Astrocyte (in vitro differentiated cells and primary cell): ENCODE results near the gene BICD1. TPM values are rescaled to one million over a fixed set of nuclear protein-coding genes. Genes with fewer than 3 reads are reported as not detected.

Source experiments
- DNase-seq: peaks from one replicate; pipeline ENCODE4 v3.0.0-alpha.2; 2010; ENCODE audit warnings: low read depth
- FAIRE-seq: peaks from 2 replicates; lab custom pipeline; 2011; peaks lifted over from hg19 to GRCh38; lab: Jason Lieb, UNC
- H2AFZ ChIP-seq: 2 replicates; pipeline ENCODE4 v1.6.0; 2012; ENCODE audit warnings: low read depth, low read length, inconsistent platforms
- H3K27ac ChIP-seq: 2 replicates; pipeline ENCODE4 v1.5.1; 2011; ENCODE audit warnings: low read depth, low read length, inconsistent platforms
- H3K27me3 ChIP-seq: 2 replicates; pipeline ENCODE4 v1.6.0; 2011; ENCODE audit warnings: low read length, inconsistent platforms; ENCODE audit not compliant: insufficient read depth
- H3K36me3 ChIP-seq: 2 replicates; pipeline ENCODE4 v1.5.1; 2011; ENCODE audit warnings: low read length, inconsistent platforms; ENCODE audit not compliant: insufficient read depth
- H3K4me1 ChIP-seq: 2 replicates; pipeline ENCODE4 v1.5.1; 2011; ENCODE audit warnings: low read length, inconsistent platforms; ENCODE audit not compliant: insufficient read depth
- H3K4me2 ChIP-seq: 2 replicates; pipeline ENCODE4 v1.6.0; 2012; ENCODE audit warnings: low read length, inconsistent platforms
- H3K4me3 ChIP-seq: 2 replicates; pipeline ENCODE4 v1.5.1; 2011; ENCODE audit warnings: low read depth, mild to moderate bottlenecking, low read length, inconsistent platforms; ENCODE audit not compliant: insufficient read depth
- H3K79me2 ChIP-seq: 2 replicates; pipeline ENCODE4 v1.6.0; 2012; ENCODE audit warnings: mild to moderate bottlenecking, low read length, inconsistent platforms; ENCODE audit not compliant: insufficient read depth
- H3K9ac ChIP-seq: 2 replicates; pipeline ENCODE4 v1.6.0; 2012; ENCODE audit warnings: mild to moderate bottlenecking, low read length, inconsistent platforms
- H3K9me3 ChIP-seq: 2 replicates; pipeline ENCODE4 v1.5.1; 2012; ENCODE audit warnings: low read depth, mild to moderate bottlenecking, low read length, inconsistent platforms; ENCODE audit not compliant: insufficient read depth
- H4K20me1 ChIP-seq: 2 replicates; pipeline ENCODE4 v1.6.0; 2012; ENCODE audit warnings: low read length, inconsistent platforms; ENCODE audit not compliant: insufficient read depth
- H3K27ac Mint-ChIP-seq: one replicate; pipeline ENCODE4 v1.8.0; 2021; ENCODE audit warnings: mild to moderate bottlenecking, mixed read lengths; ENCODE audit not compliant: unreplicated experiment
- H3K27me3 Mint-ChIP-seq: one replicate; pipeline ENCODE4 v1.8.0; 2021; ENCODE audit warnings: low read depth, mixed read lengths; ENCODE audit not compliant: unreplicated experiment
- H3K36me3 Mint-ChIP-seq: one replicate; pipeline ENCODE4 v1.8.0; 2021; ENCODE audit warnings: low read depth, mixed read lengths; ENCODE audit not compliant: unreplicated experiment
- H3K4me1 Mint-ChIP-seq: one replicate; pipeline ENCODE4 v1.8.0; 2021; ENCODE audit warnings: low read depth, mixed read lengths; ENCODE audit not compliant: unreplicated experiment
- H3K4me3 Mint-ChIP-seq: one replicate; pipeline ENCODE4 v1.8.0; 2021; ENCODE audit warnings: mild to moderate bottlenecking, moderate library complexity, mixed read lengths; ENCODE audit not compliant: unreplicated experiment
- H3K9me3 Mint-ChIP-seq: one replicate; pipeline ENCODE4 v1.8.0; 2021; ENCODE audit warnings: mild to moderate bottlenecking, mixed read lengths; ENCODE audit not compliant: unreplicated experiment
- CTCF ChIP-seq: IDR thresholded peaks from 2 replicates; pipeline ENCODE4 v1.5.1; 2011; ENCODE audit warnings: low read depth, mild to moderate bottlenecking, inconsistent platforms, low read length, moderate library complexity; ENCODE audit not compliant: insufficient read depth
- EZH2 ChIP-seq: IDR thresholded peaks from 2 replicates; pipeline ENCODE4 v1.6.1; 2012; ENCODE audit warnings: mild to moderate bottlenecking, low read length, inconsistent platforms; ENCODE audit not compliant: insufficient read depth
- total RNA-seq: library from RNA; stranded (reverse); gene quantifications from 2 replicates; pipeline ENCODE4 v1.2.1, GENCODE V29; 2021

Gene BICD1
- total RNA-seq, 1 donor from 2014 or later: 28.7 TPM

GRCh38 chr12:32100361-32100760, 6.3 kb upstream of the BICD1 start:
- H3K27me3 ChIP-seq: no peaks in the 10 kb centered on the region
- H3K27ac Mint-ChIP-seq: no peak overlapping the region
- no peaks in the 10 kb centered on the region for H4K20me1 ChIP-seq
- no peak overlapping the region for H3K4me3 Mint-ChIP-seq
- H3K79me2 ChIP-seq: no peaks in the 10 kb centered on the region
- no peak overlapping the region for H3K27ac ChIP-seq
- no peaks in the 10 kb centered on the region for H3K27me3 Mint-ChIP-seq
- H3K4me1 ChIP-seq: no peaks in the 10 kb centered on the region
- H2AFZ ChIP-seq: no peak overlapping the region
- no peak overlapping the region for H3K4me2 ChIP-seq
- H3K36me3 ChIP-seq: no peaks in the 10 kb centered on the region
- H3K9me3 ChIP-seq: no peaks in the 10 kb centered on the region
- no peak overlapping the region for H3K4me3 ChIP-seq
- H3K36me3 Mint-ChIP-seq: no peaks in the 10 kb centered on the region
- TF ChIP-seq CTCF (no peak), EZH2 (no peak)
- H3K9me3 Mint-ChIP-seq: peaks cover 3% of the 10 kb centered on the region
- DNase-seq (no peak), FAIRE-seq (no peak)
- peaks cover 1% of the 10 kb centered on the region for H3K4me1 Mint-ChIP-seq
- H3K9ac ChIP-seq: no peak overlapping the region

GRCh38 chr12:32100888-32101287, 5.8 kb upstream of the BICD1 start:
- H3K27me3 ChIP-seq: no peaks in the 10 kb centered on the region
- no peak overlapping the region for H3K27ac Mint-ChIP-seq
- no peaks in the 10 kb centered on the region for H4K20me1 ChIP-seq
- FAIRE-seq: no peak
- H3K4me1 ChIP-seq: peaks cover 2% of the 10 kb centered on the region
- H3K4me1 Mint-ChIP-seq: peaks cover 1% of the 10 kb centered on the region
- TF ChIP-seq EZH2 (no peak), CTCF (no peak)
- no peak overlapping the region for H2AFZ ChIP-seq
- H3K9me3 Mint-ChIP-seq: peaks cover 3% of the 10 kb centered on the region
- no peak overlapping the region for H3K4me2 ChIP-seq
- H3K27ac ChIP-seq: no peak overlapping the region
- H3K27me3 Mint-ChIP-seq: no peaks in the 10 kb centered on the region
- H3K9me3 ChIP-seq: no peaks in the 10 kb centered on the region
- H3K79me2 ChIP-seq: no peaks in the 10 kb centered on the region
- no peak overlapping the region for H3K4me3 Mint-ChIP-seq
- no peak overlapping the region for H3K4me3 ChIP-seq
- no peaks in the 10 kb centered on the region for H3K36me3 Mint-ChIP-seq
- no peaks in the 10 kb centered on the region for H3K36me3 ChIP-seq
- no peak for DNase-seq
- H3K9ac ChIP-seq: no peak overlapping the region

- H3K4me1 ChIP-seq: peaks cover 4% of the 10 kb centered on the region
- no peak overlapping the region for H3K9ac ChIP-seq
- TF ChIP-seq CTCF: no peak
- TF ChIP-seq EZH2: no peak
- no peak overlapping the region for H3K4me2 ChIP-seq
- no peak for DNase-seq
- H3K27me3 ChIP-seq: no peaks in the 10 kb centered on the region
- no peaks in the 10 kb centered on the region for H3K36me3 ChIP-seq
- FAIRE-seq: no peak
- peaks cover 4% of the 10 kb centered on the region for H3K79me2 ChIP-seq
- no peaks in the 10 kb centered on the region for H4K20me1 ChIP-seq
- H2AFZ ChIP-seq: no peak overlapping the region
- Mint-ChIP-seq H3K27me3 (no peaks in the 10 kb centered on the region), H3K27ac (no peak overlapping the region), H3K9me3 (peaks cover 3% of the 10 kb centered on the region), H3K4me3 (no peak overlapping the region), H3K36me3 (no peaks in the 10 kb centered on the region), H3K4me1 (peaks cover 1% of the 10 kb centered on the region)
- H3K4me3 ChIP-seq: no peak overlapping the region
- H3K27ac ChIP-seq: no peak overlapping the region
- H3K9me3 ChIP-seq: no peaks in the 10 kb centered on the region
Observed at GRCh38 chr12:32102234-32102633, 4.4 kb upstream of the BICD1 start.
